Mesenchymal stem cell (in vitro differentiated cells and primary cell): ENCODE measurements around the gene CD47.

Experiments
- DNase-seq: peaks from one replicate; pipeline ENCODE4 v3.0.0-alpha.2; 2013
- H2AFZ ChIP-seq: one replicate; pipeline ENCODE4 v1.6.1; 2013; ENCODE audit warnings: low read depth, mild to moderate bottlenecking, control low read depth, inconsistent platforms, low read length, moderate library complexity
- H2AK5ac ChIP-seq: 2 replicates; pipeline ENCODE4 v1.6.1; 2013; ENCODE audit warnings: low read length, moderate library complexity, mild to moderate bottlenecking, inconsistent platforms; ENCODE audit not compliant: severe bottlenecking
- H2BK120ac ChIP-seq: one replicate; pipeline ENCODE4 v1.6.1; 2013; ENCODE audit warnings: low read depth, mild to moderate bottlenecking, inconsistent platforms, low read length, moderate library complexity
- H2BK12ac ChIP-seq, 2 experiments: one replicate each; pipeline ENCODE4 v1.6.1; 2013; ENCODE audit warnings: inconsistent platforms in 2 of 2, low read length in 2 of 2, mild to moderate bottlenecking in 2 of 2, moderate library complexity in 2 of 2, control low read depth in 1 of 2
- H2BK15ac ChIP-seq: one replicate; pipeline ENCODE4 v1.6.1; 2013; ENCODE audit warnings: mild to moderate bottlenecking, low read depth, inconsistent platforms; ENCODE audit not compliant: poor library complexity, severe bottlenecking
- H2BK5ac ChIP-seq: 2 replicates; pipeline ENCODE4 v1.6.1; 2013; ENCODE audit warnings: low read depth, mild to moderate bottlenecking, low read length, control low read depth, inconsistent platforms; ENCODE audit not compliant: poor library complexity, severe bottlenecking
- H3K14ac ChIP-seq, 2 experiments: one replicate each; pipeline ENCODE4 v1.6.1; 2013; ENCODE audit warnings: inconsistent platforms in 2 of 2, low read length in 2 of 2, control low read depth in 1 of 2, mild to moderate bottlenecking in 1 of 2, moderate library complexity in 1 of 2
- H3K18ac ChIP-seq, 2 experiments: one replicate each; pipeline ENCODE4 v1.6.1; 2013; ENCODE audit warnings: inconsistent platforms in 2 of 2, low read length in 2 of 2, control low read depth in 1 of 2, low read depth in 1 of 2, mild to moderate bottlenecking in 1 of 2
- H3K23ac ChIP-seq, 2 experiments: one replicate each; pipeline ENCODE4 v1.6.1; 2013; ENCODE audit warnings: inconsistent platforms in 2 of 2, low read length in 2 of 2, mild to moderate bottlenecking in 2 of 2, moderate library complexity in 2 of 2, control low read depth in 1 of 2
- H3K27ac ChIP-seq: 2 replicates; pipeline ENCODE4 v1.5.1; 2013; ENCODE audit warnings: mild to moderate bottlenecking, moderate library complexity, low read length, control low read depth, inconsistent platforms; ENCODE audit not compliant: poor library complexity, severe bottlenecking
- H3K27me3 ChIP-seq, 2 experiments: 2 replicates each; pipeline versions ENCODE4 v1.6.1 to v1.7.0; 2013; ENCODE audit warnings: low read length in 2 of 2, mild to moderate bottlenecking in 2 of 2, moderate library complexity in 2 of 2, control low read depth in 1 of 2, inconsistent platforms in 1 of 2; ENCODE audit not compliant: control insufficient read depth in 1 of 2, insufficient read depth in 1 of 2
- H3K36me3 ChIP-seq, 2 experiments: 2 replicates each; pipeline versions ENCODE4 v1.6.1 to v1.7.0; 2013; ENCODE audit warnings: low read length in 2 of 2, control low read depth in 1 of 2, inconsistent platforms in 1 of 2, low read depth in 1 of 2, mild to moderate bottlenecking in 1 of 2; ENCODE audit not compliant: insufficient read depth in 2 of 2, control insufficient read depth in 1 of 2
- H3K4ac ChIP-seq, 2 experiments: one replicate each; pipeline ENCODE4 v1.6.1; 2013; ENCODE audit warnings: inconsistent platforms in 2 of 2, low read length in 2 of 2, mild to moderate bottlenecking in 2 of 2, moderate library complexity in 2 of 2, control low read depth in 1 of 2, low read depth in 1 of 2
- H3K4me1 ChIP-seq: 2 replicates; pipeline ENCODE4 v1.6.1; 2013; ENCODE audit warnings: low read depth, low read length, control low read depth; ENCODE audit not compliant: control insufficient read depth, insufficient read depth
- H3K4me2 ChIP-seq: 2 replicates; pipeline ENCODE4 v1.6.1; 2013; ENCODE audit warnings: low read length, mild to moderate bottlenecking, inconsistent platforms; ENCODE audit not compliant: poor library complexity, severe bottlenecking
- H3K4me3 ChIP-seq, 2 experiments: 2 replicates each; pipeline versions ENCODE4 v1.5.1 to v1.7.0; 2013; ENCODE audit warnings: low read length in 2 of 2, mild to moderate bottlenecking in 2 of 2, control low read depth in 1 of 2, low read depth in 1 of 2; ENCODE audit not compliant: insufficient read depth in 1 of 2
- H3K79me1 ChIP-seq: replicated peaks from 2 replicates; pipeline ENCODE4 v1.6.1; 2013; ENCODE audit warnings: mild to moderate bottlenecking, control low read depth, low read length, inconsistent platforms; ENCODE audit not compliant: poor library complexity, severe bottlenecking
- H3K9ac ChIP-seq: 2 replicates; pipeline ENCODE4 v1.7.0; 2013; ENCODE audit warnings: mild to moderate bottlenecking, low read length, moderate library complexity
- H3K9me3 ChIP-seq: 2 replicates; pipeline ENCODE4 v1.7.0; 2013; ENCODE audit warnings: mild to moderate bottlenecking, low read length; ENCODE audit not compliant: control insufficient read depth
- H4K8ac ChIP-seq: one replicate; pipeline ENCODE4 v1.6.1; 2013; ENCODE audit warnings: inconsistent platforms, mild to moderate bottlenecking, low read length, moderate library complexity
- H4K91ac ChIP-seq: one replicate; pipeline ENCODE4 v1.6.1; 2013; ENCODE audit warnings: mild to moderate bottlenecking, low read length, inconsistent platforms
- WGBS: methylation state at CpG from one replicate; pipeline ENCODE4 v1.1.7; 2013; ENCODE audit warnings: mixed read lengths; 5-methylcytosine and 5-hydroxymethylcytosine counted together

Gene CD47

DNA sequence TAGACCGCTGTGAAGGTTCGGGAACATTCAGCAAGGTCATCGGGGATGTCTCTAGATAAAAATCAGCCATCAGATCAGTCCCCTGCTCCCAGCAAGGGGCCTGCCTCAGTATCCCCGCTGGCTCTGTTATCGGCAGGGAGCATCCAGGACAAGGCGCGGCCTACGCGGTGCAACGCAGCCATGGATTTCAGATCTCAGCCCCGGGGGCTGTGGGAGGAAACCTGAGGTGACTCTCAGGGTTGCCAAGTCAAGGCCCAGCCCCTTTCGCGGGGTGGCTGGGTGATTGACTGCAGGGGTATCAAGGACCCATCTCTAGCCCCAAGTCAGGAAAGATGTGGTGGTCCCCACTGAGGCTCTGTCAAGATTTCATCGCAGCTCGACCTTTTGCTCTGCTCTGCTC lies 23.1 kb upstream of the CD47 start:
- Histone ChIP-seq H3K79me1 (no peaks in the 10 kb centered on the region), H4K8ac (no peak overlapping the region), H3K4ac (no peak overlapping the region), H3K4me3 (no peak overlapping the region), H3K9me3 (no peaks in the 10 kb centered on the region), H2BK12ac (no peak overlapping the region), H4K91ac (no peak overlapping the region), H3K4me1 (no peaks in the 10 kb centered on the region), H3K4me2 (no peak overlapping the region), H2BK5ac (no peak overlapping the region), H2AFZ (no peak overlapping the region), H3K36me3 (no peaks in the 10 kb centered on the region), H2BK120ac (no peak overlapping the region), H3K27me3 (peaks cover 0 to 4% of the 10 kb centered on the region in 2 experiments), H2BK15ac (no peak overlapping the region), H2AK5ac (no peak overlapping the region), H3K9ac (no peak overlapping the region), H3K14ac (peak overlapping the region in 1 of 2 experiments; percentile 44), H3K27ac (no peak overlapping the region), H3K23ac (no peak overlapping the region), H3K18ac (no peak overlapping the region)
- WGBS = 98% methylated on average over 15 of the region's 15 CpGs
- DNase-seq = no peak

DNA sequence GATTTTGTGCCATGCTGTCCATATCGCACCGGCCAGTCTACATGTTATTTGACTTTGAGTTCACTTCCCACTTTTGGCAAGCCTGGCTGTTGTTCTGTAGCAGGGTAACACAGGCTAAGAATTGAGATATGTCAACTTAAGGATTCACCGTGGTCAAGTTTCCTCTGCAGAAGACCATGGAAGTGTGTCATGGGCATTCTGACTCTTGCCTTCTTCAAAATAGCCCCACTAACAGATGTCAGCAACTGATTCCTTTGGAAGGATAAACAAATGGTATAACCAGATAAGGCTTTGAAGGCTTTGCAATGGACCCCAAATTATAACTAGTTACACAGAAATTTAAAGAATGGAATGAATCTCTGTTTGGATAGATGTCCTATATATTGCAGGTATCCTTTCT lies 20.1 kb upstream of the CD47 start:
- Histone ChIP-seq H2BK15ac (no peak overlapping the region), H4K8ac (no peak overlapping the region), H3K27me3 (peaks cover 0 to 4% of the 10 kb centered on the region in 2 experiments), H3K4me1 (no peaks in the 10 kb centered on the region), H3K9me3 (no peaks in the 10 kb centered on the region), H3K18ac (no peak overlapping the region), H2BK5ac (no peak overlapping the region), H4K91ac (no peak overlapping the region), H3K9ac (no peak overlapping the region), H2BK12ac (no peak overlapping the region), H2BK120ac (no peak overlapping the region), H2AFZ (no peak overlapping the region), H3K14ac (no peak overlapping the region), H3K79me1 (no peaks in the 10 kb centered on the region), H3K23ac (no peak overlapping the region), H3K4me3 (no peak overlapping the region), H2AK5ac (no peak overlapping the region), H3K27ac (no peak overlapping the region), H3K36me3 (no peaks in the 10 kb centered on the region), H3K4me2 (no peak overlapping the region), H3K4ac (no peak overlapping the region)
- no peak for DNase-seq
- WGBS = 83% methylated on average over 3 of the region's 3 CpGs

DNA sequence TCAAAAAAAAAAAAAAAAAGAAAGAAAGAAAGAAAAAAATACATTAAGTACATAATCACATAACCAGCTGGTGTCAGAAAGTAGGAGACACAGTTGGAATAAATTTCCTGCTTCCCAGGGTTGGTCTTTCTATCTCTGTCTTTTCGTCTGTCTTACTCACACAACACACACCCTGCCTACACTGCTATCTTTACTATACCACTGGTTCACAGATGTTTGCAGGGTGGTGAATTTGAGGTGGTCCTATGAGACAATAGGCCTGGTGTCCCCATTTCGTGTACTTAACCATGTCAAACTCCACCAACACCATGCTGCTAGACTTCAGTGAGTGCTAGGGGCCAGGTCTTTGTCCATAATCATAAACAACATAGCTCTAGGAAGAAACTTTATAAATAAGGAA lies 17.6 kb upstream of the CD47 start:
- no peak overlapping the region for H2BK15ac ChIP-seq
- no peaks in the 10 kb centered on the region for H3K9me3 ChIP-seq
- H3K4me1 ChIP-seq = peaks cover 1% of the 10 kb centered on the region
- H3K27me3 ChIP-seq = no peaks in the 10 kb centered on the region
- WGBS = no CpG with 5 or more reads among the region's 2 CpGs
- no peak overlapping the region for H3K23ac ChIP-seq
- no peaks in the 10 kb centered on the region for H3K36me3 ChIP-seq
- no peak overlapping the region for H3K9ac ChIP-seq
- no peak overlapping the region for H3K18ac ChIP-seq
- no peaks in the 10 kb centered on the region for H3K79me1 ChIP-seq
- H2AK5ac ChIP-seq = no peak overlapping the region
- H3K14ac ChIP-seq = no peak overlapping the region
- no peak overlapping the region for H4K8ac ChIP-seq
- no peak overlapping the region for H2AFZ ChIP-seq
- H3K4ac ChIP-seq = no peak overlapping the region
- no peak overlapping the region for H2BK120ac ChIP-seq
- no peak overlapping the region for H3K27ac ChIP-seq
- H4K91ac ChIP-seq = no peak overlapping the region
- H2BK5ac ChIP-seq = no peak overlapping the region
- no peak for DNase-seq
- no peak overlapping the region for H2BK12ac ChIP-seq
- no peak overlapping the region for H3K4me2 ChIP-seq
- H3K4me3 ChIP-seq = no peak overlapping the region

DNA sequence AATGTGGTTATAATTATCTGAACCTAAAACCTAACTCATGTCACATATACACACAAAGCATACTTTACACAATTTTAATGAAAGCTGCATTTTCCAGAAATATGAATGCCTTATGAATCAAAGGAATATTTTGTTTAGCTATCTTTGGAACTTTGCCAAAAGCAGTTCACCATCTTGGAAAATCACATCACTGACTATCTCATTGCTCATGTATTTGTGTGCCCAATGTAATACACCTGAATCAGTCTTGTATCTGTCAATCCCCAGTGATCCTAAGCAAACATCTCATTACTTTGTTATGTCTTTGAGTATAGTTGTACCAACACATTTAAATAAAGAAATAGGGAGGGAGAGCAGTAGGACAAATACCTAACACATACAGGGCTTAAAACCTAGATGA lies 15.6 kb upstream of the CD47 start:
- Histone ChIP-seq H3K4ac (no peak overlapping the region), H4K8ac (no peak overlapping the region), H3K9ac (no peak overlapping the region), H2BK15ac (no peak overlapping the region), H3K14ac (no peak overlapping the region), H2BK120ac (no peak overlapping the region), H3K27ac (no peak overlapping the region), H3K79me1 (no peaks in the 10 kb centered on the region), H3K4me3 (no peak overlapping the region), H3K4me2 (no peak overlapping the region), H2BK5ac (no peak overlapping the region), H2AFZ (no peak overlapping the region), H2AK5ac (no peak overlapping the region), H2BK12ac (no peak overlapping the region), H3K9me3 (no peaks in the 10 kb centered on the region), H3K27me3 (no peaks in the 10 kb centered on the region), H3K4me1 (peaks cover 1% of the 10 kb centered on the region), H3K36me3 (no peaks in the 10 kb centered on the region), H4K91ac (no peak overlapping the region), H3K18ac (no peak overlapping the region), H3K23ac (no peak overlapping the region)
- DNase-seq = no peak
